HuH-7.5 (cell line): Measurements from ENCODE around the gene GUCY1A2.

Experiments used
- DNase-seq: peaks from one replicate; pipeline ENCODE4 v3.0.0; 2011; ENCODE audit warnings: low spot score

Gene GUCY1A2

GRCh38 chr11:106728859-106729258 is 289.4 kb downstream of the GUCY1A2 start:
- no peak for DNase-seq

- no peak for DNase-seq
Observed at GRCh38 chr11:106728379-106728778, 289.9 kb downstream of the GUCY1A2 start.

- DNase-seq, result no peak
Observed at GRCh38 chr11:106727256-106727655, 291.0 kb downstream of the GUCY1A2 start.

DNA sequence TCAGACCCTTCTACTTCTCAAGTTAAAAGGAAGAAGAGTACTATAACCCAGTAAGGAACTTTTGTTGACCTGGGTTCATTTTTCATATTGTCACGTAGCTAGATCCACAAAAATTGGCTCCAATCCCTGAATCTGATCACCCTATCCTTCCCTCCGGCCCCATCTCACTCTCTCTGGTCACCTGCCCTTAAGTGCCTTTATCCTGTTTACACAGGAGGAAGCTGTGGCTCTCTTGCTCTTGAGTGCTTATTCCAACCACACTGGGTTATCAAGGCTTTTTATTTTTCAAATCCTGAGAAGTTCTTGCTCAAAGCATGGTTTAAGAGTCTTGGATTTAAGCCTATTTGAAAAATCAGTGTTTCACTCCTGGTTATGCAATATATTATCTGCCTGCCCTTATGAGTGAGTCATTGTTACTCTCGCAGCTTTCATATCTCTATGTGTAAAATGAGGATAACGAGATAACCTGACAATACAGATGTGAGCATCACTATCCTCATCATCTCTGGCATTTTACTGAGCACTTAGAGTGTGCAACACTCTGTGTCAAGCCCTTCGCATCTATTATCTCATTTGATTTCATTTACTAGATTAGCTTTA is 293.9 kb downstream of the GUCY1A2 start:
- DNase-seq, result no peak

GRCh38 chr11:106723071-106723470 is 295.2 kb downstream of the GUCY1A2 start:
- no peak for DNase-seq

DNA sequence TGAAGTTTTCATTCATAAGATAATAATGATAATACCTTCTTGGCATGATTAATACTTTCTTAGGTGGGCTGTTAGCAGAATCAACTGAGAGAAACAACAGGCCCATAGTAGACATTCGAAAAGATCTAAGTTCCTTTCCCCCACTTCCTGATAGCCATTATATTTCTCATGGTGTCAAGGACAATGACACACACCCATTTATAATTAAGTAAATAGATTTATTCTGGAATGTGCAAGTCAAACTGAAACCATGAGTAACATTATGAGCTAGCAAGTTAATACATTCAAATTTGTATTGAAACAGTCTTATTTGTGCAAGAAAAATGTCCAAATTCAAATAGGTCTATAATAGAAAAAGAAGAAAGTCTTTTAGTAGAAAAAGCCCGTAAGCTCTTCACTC is 301.1 kb downstream of the GUCY1A2 start:
- no peak for DNase-seq

DNA sequence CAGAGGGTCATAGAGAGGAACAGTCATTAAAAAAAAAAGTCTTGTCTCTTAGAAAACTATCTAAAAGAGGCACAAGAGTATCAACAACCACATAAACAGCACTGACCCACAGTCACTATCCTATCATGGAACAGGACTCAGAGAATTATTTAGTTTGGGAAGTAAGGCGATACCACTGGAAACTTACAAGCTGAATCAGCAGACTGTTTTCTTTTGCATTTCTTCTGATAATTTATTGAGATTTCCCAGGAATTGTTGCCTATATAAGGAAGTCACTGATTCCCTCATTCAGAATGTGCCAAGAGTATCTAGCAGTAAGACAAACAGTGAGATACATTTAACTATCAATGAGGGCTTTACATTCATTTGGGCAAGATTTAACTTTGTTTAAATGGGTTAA is 304.1 kb downstream of the GUCY1A2 start:
- DNase-seq, result no peak

- no peak for DNase-seq
Observed at GRCh38 chr11:106708348-106708747, 309.9 kb downstream of the GUCY1A2 start.

DNA sequence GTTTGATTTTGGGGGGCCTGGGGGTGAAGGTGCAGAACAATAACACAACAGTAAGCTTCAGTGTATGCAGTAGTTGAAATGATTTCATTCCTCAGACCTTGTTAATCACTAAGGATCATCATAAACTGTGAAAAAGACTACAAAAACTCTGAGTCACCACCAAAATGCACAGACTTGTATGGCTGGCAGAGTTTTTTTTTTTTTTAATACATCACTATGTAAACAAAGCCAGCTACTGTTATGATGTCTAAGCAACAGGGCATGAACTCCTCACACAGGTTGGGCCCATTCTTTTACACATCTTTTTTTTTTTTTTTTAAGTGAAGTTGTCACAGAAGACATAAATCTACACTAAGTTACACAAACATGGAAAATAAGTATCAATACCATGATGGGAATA is 311.9 kb downstream of the GUCY1A2 start:
- no peak for DNase-seq

DNA sequence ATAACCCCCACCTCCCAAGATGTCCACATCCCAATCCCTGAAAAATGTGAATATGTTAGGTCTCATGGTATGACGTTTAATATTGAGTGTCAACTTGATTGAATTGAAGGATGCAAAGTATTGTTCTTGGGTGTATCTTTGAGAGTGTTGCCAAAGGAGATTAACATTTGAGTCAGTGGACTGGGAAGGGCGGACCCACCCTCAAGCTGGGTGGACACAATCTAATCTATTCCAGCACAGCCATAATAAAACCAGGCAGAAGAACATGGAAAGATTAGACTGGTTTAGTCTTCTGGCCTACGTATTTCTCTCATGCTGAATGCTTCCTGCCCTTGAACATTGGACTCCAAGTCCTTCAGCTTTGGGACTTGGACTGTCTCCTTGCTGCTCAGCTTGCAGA is 315.5 kb downstream of the GUCY1A2 start:
- no peak for DNase-seq

DNA sequence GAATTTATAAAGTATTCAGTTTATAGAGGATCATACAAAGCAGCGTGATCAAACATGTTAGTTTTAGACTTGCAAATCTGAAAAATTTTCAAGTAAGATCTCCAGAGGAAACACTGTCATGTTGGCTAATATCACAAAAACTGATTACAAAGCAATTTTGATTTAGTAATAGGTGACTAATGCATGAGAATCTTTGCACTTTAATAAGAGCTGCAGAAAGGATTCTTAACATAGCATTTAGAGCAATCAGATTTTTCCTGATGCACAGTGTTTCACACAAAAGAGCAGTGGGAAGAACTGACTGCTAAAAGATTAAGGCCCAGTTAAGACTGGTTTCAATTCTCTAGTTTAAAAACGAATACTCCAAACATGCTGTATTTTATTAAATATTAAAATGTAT is 321.2 kb downstream of the GUCY1A2 start:
- DNase-seq, result no peak

GRCh38 chr11:106695506-106695905 is 322.8 kb downstream of the GUCY1A2 start:
- DNase-seq, result no peak

DNA sequence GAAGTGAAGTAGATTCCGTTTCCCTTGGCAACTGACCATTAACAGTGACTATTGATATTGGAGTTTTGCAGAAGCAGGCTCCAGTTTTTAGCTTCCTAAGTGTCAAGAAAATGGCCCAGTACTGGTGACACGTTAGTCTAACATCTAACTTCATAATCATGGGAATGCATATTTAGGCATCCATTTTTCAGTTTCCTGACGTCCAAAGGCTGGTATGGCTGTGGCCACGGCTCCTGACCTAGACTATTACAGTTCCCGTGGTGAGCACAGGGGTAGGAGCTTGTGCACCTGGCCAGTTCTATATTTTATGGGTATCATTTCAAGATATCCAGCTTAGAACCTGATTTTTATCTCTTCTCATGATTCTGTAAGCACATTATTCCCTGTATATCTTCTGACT is 323.8 kb downstream of the GUCY1A2 start:
- no peak for DNase-seq

GRCh38 chr11:106691807-106692365 is 326.4 kb downstream of the GUCY1A2 start:
- no peak for DNase-seq

DNA sequence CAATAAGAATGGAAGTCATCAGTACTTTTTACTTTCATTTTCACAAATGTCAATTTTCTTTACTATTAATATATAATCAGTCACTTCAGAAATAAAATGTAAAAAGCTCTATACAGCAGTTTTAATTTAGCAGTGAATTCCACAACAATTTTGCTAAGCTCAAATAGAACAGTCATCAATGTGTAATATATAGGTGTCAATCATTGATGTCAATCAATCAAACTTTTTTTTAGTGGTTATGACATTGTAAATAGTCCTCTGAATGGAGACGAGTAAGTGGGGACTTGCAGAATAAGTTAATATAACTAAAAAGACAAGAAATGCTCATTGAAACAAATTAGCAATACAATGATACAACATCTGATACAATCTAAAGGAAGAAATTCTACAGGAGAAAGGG is 327.4 kb downstream of the GUCY1A2 start:
- no peak for DNase-seq

- DNase-seq, result no peak
Observed at GRCh38 chr11:106684944-106685343, 333.3 kb downstream of the GUCY1A2 start.

DNA sequence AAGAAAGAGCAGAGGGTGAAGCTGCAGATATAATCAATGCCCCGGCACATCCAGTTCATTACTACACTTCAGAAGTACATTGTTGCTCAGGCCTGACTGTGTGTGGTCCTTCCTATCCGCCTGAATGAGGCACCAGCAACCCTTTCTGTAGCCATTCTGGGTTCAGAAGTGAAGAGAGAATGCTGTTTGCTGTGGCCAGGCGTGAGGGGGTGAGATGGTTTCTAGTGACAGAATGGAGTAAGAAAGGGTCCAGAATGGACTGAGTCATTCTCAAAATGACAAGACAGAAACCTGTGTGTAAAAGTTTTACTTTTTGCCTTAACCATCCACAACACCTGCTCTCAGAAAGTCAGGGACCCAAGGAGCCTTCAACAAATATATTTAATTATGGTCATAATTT is 334.8 kb downstream of the GUCY1A2 start:
- no peak for DNase-seq

- no peak for DNase-seq
Observed at GRCh38 chr11:106681435-106681834, 336.8 kb downstream of the GUCY1A2 start.

GRCh38 chr11:106679581-106679980 is 338.7 kb downstream of the GUCY1A2 start:
- DNase-seq, result no peak

DNA sequence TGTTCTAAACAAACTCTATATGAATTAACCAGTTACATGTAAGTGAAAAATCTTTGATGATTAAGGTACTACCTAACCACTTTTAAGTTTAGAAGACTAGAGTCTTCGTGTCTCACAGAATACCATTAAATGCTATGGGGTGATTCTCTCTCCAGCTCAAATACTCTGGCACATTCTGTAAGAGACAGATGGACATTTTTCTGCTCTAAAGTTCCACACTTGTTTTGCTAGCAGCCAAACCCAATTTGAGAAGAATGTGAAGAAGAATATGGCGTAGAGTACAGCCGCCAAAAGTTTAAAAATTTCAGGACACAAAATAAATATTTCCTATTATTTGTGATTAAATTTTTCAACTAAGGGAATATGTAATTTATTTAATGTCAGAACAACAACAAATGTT is 339.1 kb downstream of the GUCY1A2 start:
- DNase-seq, result no peak

DNA sequence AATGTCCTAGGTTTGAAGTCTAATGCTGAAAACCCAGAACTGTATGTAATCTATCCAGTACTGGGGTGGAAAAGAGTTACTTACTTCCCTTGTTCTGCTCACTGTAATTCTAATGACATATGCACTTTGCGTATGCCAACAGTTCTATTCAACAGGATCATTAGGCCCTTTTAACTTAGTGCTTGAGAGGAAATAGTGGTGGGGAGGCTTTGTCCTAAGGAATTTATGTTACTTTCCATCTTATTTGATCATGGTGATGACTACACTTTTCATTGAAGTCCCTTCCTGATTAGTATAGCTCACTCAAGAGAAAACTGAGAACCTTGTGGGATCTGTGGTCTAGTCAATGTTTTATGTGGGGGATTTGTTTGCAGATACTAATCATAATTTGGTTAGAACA is 348.2 kb downstream of the GUCY1A2 start:
- DNase-seq, result no peak

- DNase-seq, result no peak
Observed at GRCh38 chr11:106668147-106668546, 350.1 kb downstream of the GUCY1A2 start.

GRCh38 chr11:106656646-106657045 is 361.6 kb downstream of the GUCY1A2 start:
- DNase-seq, result no peak

- DNase-seq, result no peak
Observed at GRCh38 chr11:106644824-106645223, 373.5 kb downstream of the GUCY1A2 start.
